ENCODE measurements around the gene PDE6D.

The PDE6D gene

GRCh38 chr2:231732604-231733003 lies 48.5 kb downstream of the PDE6D start:
- no peak overlapping the region for H3K4me3 ChIP-seq (ENCODE audit: control insufficient read depth in 1 of 7, extremely low read depth in 1 of 7, insufficient read depth in 4 of 7, low read depth in 2 of 7, low read length in 6 of 7)
- 95% methylated on average over 3 of the region's 4 CpGs for whole genome bisulfite sequencing (ENCODE audit: insufficient coverage)
- H3K9me3 ChIP-seq (ENCODE audit: control extremely low read depth in 1 of 5, control insufficient read depth in 4 of 5, insufficient read depth in 2 of 5, low read depth in 1 of 5, low read length in 4 of 5) = no peaks in the 10 kb centered on the region
- peaks cover 8 to 33% (median 25%) of the 10 kb centered on the region in 4 experiments for H3K36me3 ChIP-seq (ENCODE audit: control insufficient read depth in 4 of 4, insufficient read depth in 4 of 4, low read length in 3 of 4)
- no peaks in the 10 kb centered on the region for H3K27me3 ChIP-seq (replicated peaks in 2 of 5; ENCODE audit: control insufficient read depth in 4 of 5, insufficient read depth in 5 of 5, low read length in 4 of 5)
- no peaks in the 10 kb centered on the region for H3K4me1 ChIP-seq (ENCODE audit: control extremely low read depth in 1 of 4, control insufficient read depth in 4 of 4, insufficient read depth in 4 of 4, low read length in 3 of 4)
- no peak overlapping the region for H3K27ac ChIP-seq (ENCODE audit: insufficient read depth in 1 of 2, low read depth in 1 of 2, low read length in 2 of 2, poor library complexity in 1 of 2, severe bottlenecking in 2 of 2)
- ChIA-PET POLR2A (no interaction called here), CTCF (no interaction called here)
- no peak for DNase-seq

GRCh38 chr2:231727621-231728020 lies 53.5 kb downstream of the PDE6D start:
- H3K27ac ChIP-seq (ENCODE audit: insufficient read depth in 1 of 2, low read depth in 1 of 2, low read length in 2 of 2, poor library complexity in 1 of 2, severe bottlenecking in 2 of 2) = no peak overlapping the region
- DNase-seq = no peak
- no peaks in the 10 kb centered on the region for H3K4me1 ChIP-seq (ENCODE audit: control extremely low read depth in 1 of 4, control insufficient read depth in 4 of 4, insufficient read depth in 4 of 4, low read length in 3 of 4)
- H3K36me3 ChIP-seq (ENCODE audit: control insufficient read depth in 4 of 4, insufficient read depth in 4 of 4, low read length in 3 of 4) = peaks cover 0 to 13% (median 7%) of the 10 kb centered on the region in 4 experiments
- no peak overlapping the region for H3K4me3 ChIP-seq (ENCODE audit: control insufficient read depth in 1 of 7, extremely low read depth in 1 of 7, insufficient read depth in 4 of 7, low read depth in 2 of 7, low read length in 6 of 7)
- whole genome bisulfite sequencing (ENCODE audit: insufficient coverage) = 92% methylated on average over 4 of the region's 4 CpGs
- H3K9me3 ChIP-seq (ENCODE audit: control extremely low read depth in 1 of 5, control insufficient read depth in 4 of 5, insufficient read depth in 2 of 5, low read depth in 1 of 5, low read length in 4 of 5) = no peaks in the 10 kb centered on the region
- ChIA-PET CTCF (no interaction called here), POLR2A (no interaction called here)
- H3K27me3 ChIP-seq (replicated peaks in 2 of 5; ENCODE audit: control insufficient read depth in 4 of 5, insufficient read depth in 5 of 5, low read length in 4 of 5) = no peaks in the 10 kb centered on the region

- ChIA-PET CTCF (interaction anchor here (3.2 kb wide), 1 partner anchor 11 kb away, joined by 37 read pairs; no protein-coding TSS in a partner anchor), POLR2A (no interaction called here)
- H3K36me3 ChIP-seq (ENCODE audit: control insufficient read depth in 4 of 4, insufficient read depth in 4 of 4, low read length in 3 of 4) = peaks cover 0 to 1% (median 0%) of the 10 kb centered on the region in 4 experiments
- no peaks in the 10 kb centered on the region for H3K27me3 ChIP-seq (replicated peaks in 2 of 5; ENCODE audit: control insufficient read depth in 4 of 5, insufficient read depth in 5 of 5, low read length in 4 of 5)
- no peaks in the 10 kb centered on the region for H3K9me3 ChIP-seq (ENCODE audit: control extremely low read depth in 1 of 5, control insufficient read depth in 4 of 5, insufficient read depth in 2 of 5, low read depth in 1 of 5, low read length in 4 of 5)
- no peaks in the 10 kb centered on the region for H3K4me1 ChIP-seq (ENCODE audit: control extremely low read depth in 1 of 4, control insufficient read depth in 4 of 4, insufficient read depth in 4 of 4, low read length in 3 of 4)
- no peak overlapping the region for H3K27ac ChIP-seq (ENCODE audit: insufficient read depth in 1 of 2, low read depth in 1 of 2, low read length in 2 of 2, poor library complexity in 1 of 2, severe bottlenecking in 2 of 2)
- 98% methylated on average over 5 of the region's 8 CpGs for WGBS (ENCODE audit: insufficient coverage)
- no peak for DNase-seq
- no peak overlapping the region for H3K4me3 ChIP-seq (ENCODE audit: control insufficient read depth in 1 of 7, extremely low read depth in 1 of 7, insufficient read depth in 4 of 7, low read depth in 2 of 7, low read length in 6 of 7)
Observed at GRCh38 chr2:231726276-231726675, 54.8 kb downstream of the PDE6D start.

GRCh38 chr2:231725476-231725875 lies 55.6 kb downstream of the PDE6D start:
- Histone ChIP-seq H3K36me3 (ENCODE audit: control insufficient read depth in 4 of 4, insufficient read depth in 4 of 4, low read length in 3 of 4) (no peaks in the 10 kb centered on the region), H3K27ac (ENCODE audit: insufficient read depth in 1 of 2, low read depth in 1 of 2, low read length in 2 of 2, poor library complexity in 1 of 2, severe bottlenecking in 2 of 2) (no peak overlapping the region), H3K4me1 (ENCODE audit: control extremely low read depth in 1 of 4, control insufficient read depth in 4 of 4, insufficient read depth in 4 of 4, low read length in 3 of 4) (no peaks in the 10 kb centered on the region), H3K9me3 (ENCODE audit: control extremely low read depth in 1 of 5, control insufficient read depth in 4 of 5, insufficient read depth in 2 of 5, low read depth in 1 of 5, low read length in 4 of 5) (no peaks in the 10 kb centered on the region), H3K4me3 (ENCODE audit: control insufficient read depth in 1 of 7, extremely low read depth in 1 of 7, insufficient read depth in 4 of 7, low read depth in 2 of 7, low read length in 6 of 7) (no peak overlapping the region), H3K27me3 (replicated peaks in 2 of 5; ENCODE audit: control insufficient read depth in 4 of 5, insufficient read depth in 5 of 5, low read length in 4 of 5) (no peaks in the 10 kb centered on the region)
- DNase-seq = no peak
- WGBS (ENCODE audit: insufficient coverage) = 97% methylated on average over 3 of the region's 10 CpGs
- ChIA-PET POLR2A (no interaction called here), CTCF (interaction anchor here (0.7 to 3.2 kb wide), 5 partner anchors 10 to 117 kb away, joined by 3 to 37 read pairs (median 5); no protein-coding TSS in a partner anchor)

GRCh38 chr2:231722721-231723307 lies 58.3 kb downstream of the PDE6D start:
- DNase-seq = no peak
- H3K27me3 ChIP-seq (replicated peaks in 2 of 5; ENCODE audit: control insufficient read depth in 4 of 5, insufficient read depth in 5 of 5, low read length in 4 of 5) = no peaks in the 10 kb centered on the region
- no peak overlapping the region for H3K27ac ChIP-seq (ENCODE audit: insufficient read depth in 1 of 2, low read depth in 1 of 2, low read length in 2 of 2, poor library complexity in 1 of 2, severe bottlenecking in 2 of 2)
- CTCF ChIA-PET = no interaction called here
- POLR2A ChIA-PET = no interaction called here
- H3K4me1 ChIP-seq (ENCODE audit: control extremely low read depth in 1 of 4, control insufficient read depth in 4 of 4, insufficient read depth in 4 of 4, low read length in 3 of 4) = no peaks in the 10 kb centered on the region
- H3K36me3 ChIP-seq (ENCODE audit: control insufficient read depth in 4 of 4, insufficient read depth in 4 of 4, low read length in 3 of 4) = no peaks in the 10 kb centered on the region
- H3K9me3 ChIP-seq (ENCODE audit: control extremely low read depth in 1 of 5, control insufficient read depth in 4 of 5, insufficient read depth in 2 of 5, low read depth in 1 of 5, low read length in 4 of 5) = no peaks in the 10 kb centered on the region
- no peak overlapping the region for H3K4me3 ChIP-seq (ENCODE audit: control insufficient read depth in 1 of 7, extremely low read depth in 1 of 7, insufficient read depth in 4 of 7, low read depth in 2 of 7, low read length in 6 of 7)
- 95% methylated on average over 7 of the region's 8 CpGs for WGBS (ENCODE audit: insufficient coverage)

GRCh38 chr2:231720987-231721966 lies 59.8 kb downstream of the PDE6D start:
- 98% methylated on average over 7 of the region's 8 CpGs for WGBS (ENCODE audit: insufficient coverage)
- POLR2A ChIA-PET = no interaction called here

More at GRCh38 chr2:231720987-231721966, 59.8 kb downstream of the PDE6D start:
- H3K4me3 ChIP-seq (ENCODE audit: control insufficient read depth in 1 of 7, extremely low read depth in 1 of 7, insufficient read depth in 4 of 7, low read depth in 2 of 7, low read length in 6 of 7) = no peak overlapping the region
- H3K36me3 ChIP-seq (ENCODE audit: control insufficient read depth in 4 of 4, insufficient read depth in 4 of 4, low read length in 3 of 4) = no peaks in the 10 kb centered on the region
- H3K27me3 ChIP-seq (replicated peaks in 2 of 5; ENCODE audit: control insufficient read depth in 4 of 5, insufficient read depth in 5 of 5, low read length in 4 of 5) = no peaks in the 10 kb centered on the region
- H3K9me3 ChIP-seq (ENCODE audit: control extremely low read depth in 1 of 5, control insufficient read depth in 4 of 5, insufficient read depth in 2 of 5, low read depth in 1 of 5, low read length in 4 of 5) = no peaks in the 10 kb centered on the region
- DNase-seq = peak in 1 of 3 donors; percentile 3
- no peak overlapping the region for H3K27ac ChIP-seq (ENCODE audit: insufficient read depth in 1 of 2, low read depth in 1 of 2, low read length in 2 of 2, poor library complexity in 1 of 2, severe bottlenecking in 2 of 2)
- peaks cover 0 to 2% (median 0%) of the 10 kb centered on the region in 4 experiments for H3K4me1 ChIP-seq (ENCODE audit: control extremely low read depth in 1 of 4, control insufficient read depth in 4 of 4, insufficient read depth in 4 of 4, low read length in 3 of 4)
- CTCF ChIA-PET = interaction anchor here (0.6 to 1.4 kb wide), 4 partner anchors 33 to 82 kb away, joined by 3 to 5 read pairs (median 4); no protein-coding TSS in a partner anchor
